Activated T-helper 1 cell treated with anti-CD3 and anti-CD28 coated beads, Interleukin-12 subunit alpha, Interleukin-12 subunit beta, Interleukin-2, Interleukin-4 antibody, amounts not matched to agents 30 ng/mL and 10 ng/mL and 1 ng/mL, durations not matched to agents 14 hours and 24 hours and 36 hours (primary cell): ENCODE measurements around the gene SUOX. TPM values are rescaled to one million over a fixed set of nuclear protein-coding genes. Genes with fewer than 3 reads are reported as not detected.
A peak's percentile ranks its signal among the peaks of the same experiment; 100 is the strongest.

Source experiments
- DNase-seq: peaks from one replicate; pipeline ENCODE4 v3.0.0; 2021; ENCODE audit warnings: low spot score
- H3K27ac Mint-ChIP-seq: one replicate; pipeline ENCODE4 v1.8.0; 2021; ENCODE audit warnings: mild to moderate bottlenecking, mixed read lengths
- H3K27me3 Mint-ChIP-seq: one replicate; pipeline ENCODE4 v1.8.0; 2022; ENCODE audit warnings: mild to moderate bottlenecking, moderate library complexity, mixed read lengths; ENCODE audit not compliant: insufficient read depth
- H3K36me3 Mint-ChIP-seq: one replicate; pipeline ENCODE4 v1.8.0; 2021; ENCODE audit warnings: low read depth, mixed read lengths
- H3K4me1 Mint-ChIP-seq: one replicate; pipeline ENCODE4 v1.8.0; 2021; ENCODE audit warnings: low read depth, mixed read lengths
- H3K4me3 Mint-ChIP-seq: one replicate; pipeline ENCODE4 v1.8.0; 2021; ENCODE audit warnings: mild to moderate bottlenecking, moderate library complexity, mixed read lengths
- H3K9me3 Mint-ChIP-seq: one replicate; pipeline ENCODE4 v1.8.0; 2021; ENCODE audit warnings: mixed read lengths
- intact Hi-C: fragments of 100-400 bp; cut with micrococcal nuclease; formaldehyde crosslinking; loops from one replicate; pipeline ENCODE4 v1.15.1; 2024
- total RNA-seq: library from RNA; stranded (reverse); gene quantifications from 2 replicates; pipeline ENCODE4 v1.2.3, GENCODE V29; 2022

SUOX gene
- total RNA-seq, 1 donor from 2014 or later: 12.0 TPM

- H3K4me1 Mint-ChIP-seq: peaks cover 33% of the 10 kb centered on the region
- H3K4me3 Mint-ChIP-seq: no peak overlapping the region
- H3K9me3 Mint-ChIP-seq: no peaks in the 10 kb centered on the region
- H3K27me3 Mint-ChIP-seq: peaks cover 3% of the 10 kb centered on the region
- intact Hi-C loops: no loop called here
- DNase-seq: no peak
- H3K27ac Mint-ChIP-seq: no peak overlapping the region
- peaks cover 4% of the 10 kb centered on the region for H3K36me3 Mint-ChIP-seq
Observed at GRCh38 chr12:56011509-56012090, 14.5 kb downstream of the SUOX start.

- Mint-ChIP-seq H3K9me3 (no peaks in the 10 kb centered on the region), H3K4me3 (no peak overlapping the region), H3K27ac (no peak overlapping the region), H3K27me3 (peaks cover 3% of the 10 kb centered on the region), H3K4me1 (peaks cover 21% of the 10 kb centered on the region), H3K36me3 (peaks cover 4% of the 10 kb centered on the region)
- intact Hi-C loops: no loop called here
- no peak for DNase-seq
Observed at GRCh38 chr12:56013482-56013881, 16.4 kb downstream of the SUOX start.

GRCh38 chr12:56014205-56014604, 17.1 kb downstream of the SUOX start:
- Mint-ChIP-seq H3K27ac (no peak overlapping the region), H3K27me3 (peaks cover 3% of the 10 kb centered on the region), H3K4me1 (peaks cover 16% of the 10 kb centered on the region), H3K36me3 (peaks cover 4% of the 10 kb centered on the region), H3K9me3 (no peaks in the 10 kb centered on the region), H3K4me3 (no peak overlapping the region)
- DNase-seq: no peak
- intact Hi-C loops: no loop called here

- no peak for DNase-seq
- Mint-ChIP-seq H3K36me3 (peaks cover 3% of the 10 kb centered on the region), H3K27ac (no peak overlapping the region), H3K4me3 (no peak overlapping the region), H3K27me3 (no peaks in the 10 kb centered on the region), H3K9me3 (no peaks in the 10 kb centered on the region), H3K4me1 (peaks cover 30% of the 10 kb centered on the region)
- intact Hi-C loops: no loop called here
Observed at GRCh38 chr12:56017181-56017580, 20.1 kb downstream of the SUOX start.

DNA sequence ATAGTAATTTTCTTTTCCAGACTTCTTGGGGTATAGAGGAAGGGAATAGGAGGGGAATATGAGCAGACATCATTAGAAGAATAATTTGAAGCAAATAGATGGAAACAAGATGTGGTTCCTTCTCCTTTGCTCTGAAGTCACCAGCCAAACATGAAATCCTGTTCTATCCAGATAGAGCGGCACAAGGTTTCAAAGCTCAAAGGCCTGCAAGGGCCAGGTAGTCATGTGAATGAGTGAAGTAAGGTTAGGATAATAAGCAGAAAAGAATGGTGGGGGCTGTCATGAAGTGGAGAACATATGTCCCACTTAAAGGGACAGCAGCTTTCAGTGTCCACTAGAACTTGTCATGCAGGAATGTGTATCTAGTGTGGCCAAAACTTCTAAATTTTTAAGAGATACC, 21.3 kb downstream of the SUOX start:
- no peak for DNase-seq

GRCh38 chr12:56020423-56021184, 23.5 kb downstream of the SUOX start, which contains the start of gene IKZF4:
TSS of gene IKZF4 (plus strand) at chr12:56021043. CDS start at chr12:56021494, 451 bp downstream.
- Mint-ChIP-seq H3K4me3 (peak within 1 kb of the TSS; percentile 97), H3K27ac (peak within 1 kb of the TSS; percentile 98), H3K9me3 (no peaks in the 10 kb centered on the region), H3K4me1 (peaks cover 45% of the 10 kb centered on the region), H3K27me3 (no peaks in the 10 kb centered on the region), H3K36me3 (peaks cover 12% of the 10 kb centered on the region)
- DNase-seq: no peak
- intact Hi-C loops: loop anchor here (1.0 to 5.0 kb wide), 5 partner anchors 13 to 203 kb away; partner anchors contain the start of genes ORMDL2, RPS26 and SARNP

More for the DNA sequence above, 21.3 kb downstream of the SUOX start:
- no peak overlapping the region for H3K4me3 Mint-ChIP-seq
- H3K27ac Mint-ChIP-seq: no peak overlapping the region
- H3K4me1 Mint-ChIP-seq: peaks cover 40% of the 10 kb centered on the region
- H3K36me3 Mint-ChIP-seq: peaks cover 5% of the 10 kb centered on the region
- H3K27me3 Mint-ChIP-seq: no peaks in the 10 kb centered on the region
- no peaks in the 10 kb centered on the region for H3K9me3 Mint-ChIP-seq
- intact Hi-C loops: no loop called here

GRCh38 chr12:56021889-56022497, 24.9 kb downstream of the SUOX start:
- no peak for DNase-seq
- Mint-ChIP-seq H3K27me3 (no peaks in the 10 kb centered on the region), H3K4me3 (peak overlapping the region; percentile 97), H3K36me3 (peaks cover 15% of the 10 kb centered on the region), H3K4me1 (peaks cover 42% of the 10 kb centered on the region), H3K27ac (peak overlapping the region; percentile 98), H3K9me3 (no peaks in the 10 kb centered on the region)
- intact Hi-C loops: loop anchor here (1.0 to 5.0 kb wide), 5 partner anchors 15 to 205 kb away; partner anchors contain the start of genes ORMDL2, RPS26 and SARNP

- peak overlapping the region; percentile 33 for H3K27ac Mint-ChIP-seq
- no peaks in the 10 kb centered on the region for H3K9me3 Mint-ChIP-seq
- DNase-seq: no peak
- H3K4me1 Mint-ChIP-seq: peaks cover 49% of the 10 kb centered on the region
- no peaks in the 10 kb centered on the region for H3K27me3 Mint-ChIP-seq
- peaks cover 53% of the 10 kb centered on the region for H3K36me3 Mint-ChIP-seq
- intact Hi-C loops: loop anchor here (1.0 kb wide), 3 partner anchors 13 to 289 kb away; partner anchors contain the start of gene RPS26
- H3K4me3 Mint-ChIP-seq: no peak overlapping the region
Observed at GRCh38 chr12:56028511-56029165, 31.6 kb downstream of the SUOX start.

GRCh38 chr12:56029166-56029519, 32.1 kb downstream of the SUOX start:
- H3K36me3 Mint-ChIP-seq: peaks cover 53% of the 10 kb centered on the region
- intact Hi-C loops: loop anchor here (1.0 kb wide), 3 partner anchors 12 to 290 kb away; partner anchors contain the start of gene RPS26
- DNase-seq: no peak
- H3K27ac Mint-ChIP-seq: peak overlapping the region; percentile 25
- H3K4me3 Mint-ChIP-seq: no peak overlapping the region
- H3K4me1 Mint-ChIP-seq: peaks cover 45% of the 10 kb centered on the region
- H3K27me3 Mint-ChIP-seq: no peaks in the 10 kb centered on the region
- no peaks in the 10 kb centered on the region for H3K9me3 Mint-ChIP-seq

DNA sequence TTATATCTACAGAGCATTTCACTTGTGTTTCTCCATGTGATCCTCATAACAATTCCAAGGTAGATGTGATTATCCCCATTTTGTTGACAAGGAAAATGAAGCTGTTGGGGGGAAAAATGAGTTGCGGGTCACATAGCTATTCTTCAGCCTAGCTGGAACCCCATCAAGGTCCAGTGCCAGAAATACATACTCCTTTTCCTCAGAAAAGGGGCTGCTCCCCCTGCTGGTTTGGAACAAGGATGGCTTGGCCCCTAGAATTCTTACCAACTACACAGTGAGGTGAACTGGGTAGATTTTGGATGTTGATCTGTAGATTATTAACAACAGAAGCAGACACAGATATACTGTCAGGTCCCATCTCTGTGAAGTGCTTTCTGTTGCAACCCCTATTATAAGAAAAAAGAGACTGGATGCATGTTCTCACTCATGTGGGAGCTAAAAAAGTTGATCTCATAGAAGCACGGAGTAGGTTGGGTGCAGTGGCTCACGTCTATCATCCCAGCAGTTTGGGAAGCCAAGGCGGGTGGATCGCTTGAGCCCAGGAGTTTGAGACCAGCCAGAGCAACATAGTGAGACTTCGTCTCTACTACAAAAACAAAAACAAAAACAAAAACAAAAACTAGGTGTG, 32.7 kb downstream of the SUOX start:
- Mint-ChIP-seq H3K4me1 (peaks cover 51% of the 10 kb centered on the region), H3K9me3 (no peaks in the 10 kb centered on the region), H3K36me3 (peaks cover 57% of the 10 kb centered on the region), H3K4me3 (no peak overlapping the region), H3K27ac (peak overlapping the region; percentile 25), H3K27me3 (no peaks in the 10 kb centered on the region)
- DNase-seq: no peak
- intact Hi-C loops: loop anchor here (1.0 kb wide), 3 partner anchors 12 to 290 kb away; partner anchors contain the start of gene RPS26

- intact Hi-C loops: no loop called here
- H3K36me3 Mint-ChIP-seq: peaks cover 66% of the 10 kb centered on the region
Observed at GRCh38 chr12:56031987-56032386, 34.9 kb downstream of the SUOX start.

GRCh38 chr12:56034586-56035332, 37.7 kb downstream of the SUOX start:
- Mint-ChIP-seq H3K36me3 (peaks cover 63% of the 10 kb centered on the region), H3K4me3 (peak overlapping the region; percentile 21), H3K27ac (peak overlapping the region; percentile 74), H3K4me1 (peaks cover 64% of the 10 kb centered on the region), H3K27me3 (no peaks in the 10 kb centered on the region), H3K9me3 (no peaks in the 10 kb centered on the region)
- DNase-seq: peak; percentile 28
- intact Hi-C loops: no loop called here

More at GRCh38 chr12:56031987-56032386, 34.9 kb downstream of the SUOX start:
- Mint-ChIP-seq H3K9me3 (no peaks in the 10 kb centered on the region), H3K27ac (peak overlapping the region; percentile 76), H3K4me1 (peaks cover 71% of the 10 kb centered on the region), H3K4me3 (peak overlapping the region; percentile 48), H3K27me3 (no peaks in the 10 kb centered on the region)
- no peak for DNase-seq
